ENCODE data around the gene PLPPR1. TPM values are rescaled to one million over a fixed set of nuclear protein-coding genes. Genes with fewer than 3 reads are reported as not detected.
"Not testable (repeated sequence)": the region's sequence is repeated elsewhere in the genome, so short reads cannot be mapped to it uniquely, and the experiment has no call there.

PLPPR1 gene
- total RNA-seq, 1 donor from 2014 or later, result not detected

DNA sequence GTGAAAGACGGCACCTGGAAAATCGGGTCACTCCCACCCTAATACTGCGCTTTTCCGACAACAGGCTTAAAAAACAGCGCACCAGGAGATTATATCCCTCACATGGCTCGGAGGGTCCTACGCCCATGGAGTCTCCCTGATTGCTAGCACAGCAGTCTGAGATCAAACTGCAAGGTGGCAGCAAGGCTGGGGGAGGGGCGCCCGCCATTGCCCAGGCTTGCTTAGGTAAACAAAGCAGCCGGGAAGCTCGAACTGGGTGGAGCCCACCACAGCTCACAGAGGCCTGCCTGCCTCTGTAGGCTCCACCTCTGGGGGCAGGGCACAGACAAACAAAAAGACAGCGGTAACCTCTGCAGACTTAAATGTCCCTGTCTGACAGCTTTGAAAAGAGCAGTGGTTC lies 262.5 kb downstream of the PLPPR1 start:
- not testable (repeated sequence) for DNase-seq (ENCODE audit: low read depth)

GRCh38 chr9:101299901-101300300 lies 271.4 kb downstream of the PLPPR1 start:
- DNase-seq (ENCODE audit: low read depth), result no peak

- DNase-seq (ENCODE audit: low read depth), result no peak
These were observed 278.5 kb downstream of the PLPPR1 start for GRCh38 chr9:101307051-101307450.

GRCh38 chr9:101307524-101308213 lies 279.1 kb downstream of the PLPPR1 start:
- DNase-seq (ENCODE audit: low read depth), result no peak

- no peak for DNase-seq (ENCODE audit: low read depth)
These were observed 280.6 kb downstream of the PLPPR1 start for GRCh38 chr9:101309139-101309538.

- no peak for DNase-seq (ENCODE audit: low read depth)
These were observed 282.7 kb downstream of the PLPPR1 start for GRCh38 chr9:101311191-101311590.

GRCh38 chr9:101311758-101312420 lies 283.4 kb downstream of the PLPPR1 start:
- peak; percentile 79 for DNase-seq (ENCODE audit: low read depth)

DNA sequence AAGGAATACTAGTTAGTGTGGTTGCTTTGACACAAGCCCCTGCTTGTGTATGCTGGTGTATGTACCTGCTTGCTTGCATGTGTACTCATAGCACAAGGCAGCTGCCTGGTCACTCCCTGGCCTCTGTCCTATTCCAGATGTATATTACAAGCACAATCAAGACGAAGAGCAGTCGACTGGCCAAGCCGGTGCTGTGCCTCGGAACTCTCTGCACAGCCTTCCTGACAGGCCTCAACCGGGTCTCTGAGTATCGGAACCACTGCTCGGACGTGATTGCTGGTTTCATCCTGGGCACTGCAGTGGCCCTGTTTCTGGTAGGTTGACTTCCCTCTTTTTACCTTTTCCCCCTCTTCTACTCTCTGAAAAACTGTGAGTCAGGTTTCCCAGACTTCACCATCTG lies 284.1 kb downstream of the PLPPR1 start:
- no peak for DNase-seq (ENCODE audit: low read depth)

DNA sequence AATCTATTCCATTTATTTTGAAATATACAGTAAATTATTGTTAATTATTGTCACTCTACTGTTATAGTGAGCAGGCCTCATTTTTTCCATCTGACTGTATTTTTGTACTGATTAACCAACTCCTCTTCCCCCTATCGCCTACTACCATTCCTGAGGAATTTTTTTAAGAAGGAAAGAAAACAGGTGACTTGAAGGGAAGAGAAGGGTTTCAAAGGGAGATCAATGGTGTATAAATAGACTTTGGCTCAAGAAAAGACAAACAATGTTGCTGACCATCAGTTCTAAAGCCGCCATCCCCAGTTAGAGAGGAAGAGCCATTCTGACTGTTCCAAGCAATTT lies 286.6 kb downstream of the PLPPR1 start:
- DNase-seq (ENCODE audit: low read depth), result no peak

GRCh38 chr9:101317735-101318134 lies 289.2 kb downstream of the PLPPR1 start:
- no peak for DNase-seq (ENCODE audit: low read depth)

GRCh38 chr9:101323129-101323528 lies 294.6 kb downstream of the PLPPR1 start:
- no peak for DNase-seq (ENCODE audit: low read depth)

GRCh38 chr9:101324245-101324804 lies 295.8 kb downstream of the PLPPR1 start:
- DNase-seq (ENCODE audit: low read depth), result no peak

- no peak for DNase-seq (ENCODE audit: low read depth)
These were observed 296.5 kb downstream of the PLPPR1 start for GRCh38 chr9:101325053-101325452.

- DNase-seq (ENCODE audit: low read depth), result no peak
These were observed 297.5 kb downstream of the PLPPR1 start for GRCh38 chr9:101326035-101326434.

DNA sequence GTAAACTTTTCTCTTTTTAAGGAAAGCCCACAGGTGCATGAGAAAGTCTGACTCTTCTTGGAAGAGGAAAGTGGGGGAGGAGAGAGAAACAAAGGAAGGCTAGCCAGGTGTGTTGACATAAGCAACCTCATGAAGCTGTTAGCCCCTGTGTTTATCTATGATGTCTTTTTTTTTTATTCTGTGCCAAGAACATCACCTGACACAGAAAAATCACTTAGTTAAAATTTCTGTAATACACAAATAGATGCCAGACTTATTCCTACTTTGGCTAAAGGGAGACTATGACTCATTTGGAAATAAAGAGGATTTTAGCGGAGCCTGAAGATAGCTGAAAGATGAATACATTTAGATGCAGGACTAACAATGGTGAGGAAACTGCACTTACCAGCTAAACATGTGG lies 298.0 kb downstream of the PLPPR1 start:
- no peak for DNase-seq (ENCODE audit: low read depth)

DNA sequence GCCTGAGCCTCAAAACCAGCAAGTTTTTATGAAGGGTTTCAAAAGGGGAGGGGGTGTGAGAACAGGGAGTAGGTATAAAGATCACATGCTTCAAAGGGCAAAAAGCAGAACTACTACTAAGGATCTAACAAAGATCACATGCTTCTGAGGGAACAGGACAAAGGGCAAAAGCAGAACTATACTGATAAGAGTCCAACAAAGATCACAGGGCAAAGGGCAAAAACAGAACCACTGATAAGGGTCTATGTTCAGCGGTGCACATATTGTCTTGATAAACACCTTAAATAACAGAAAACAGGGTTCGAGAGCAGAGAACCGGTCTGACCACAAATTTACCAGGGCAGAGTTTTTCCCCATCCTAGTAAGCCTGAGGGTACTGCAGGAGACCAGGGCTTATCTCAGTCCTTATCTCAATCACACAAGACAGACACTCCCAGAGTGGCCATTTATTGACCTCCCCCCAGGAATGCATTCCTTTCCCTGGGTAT lies 298.9 kb downstream of the PLPPR1 start:
- DNase-seq (ENCODE audit: low read depth), result not testable (repeated sequence)

- DNase-seq (ENCODE audit: low read depth), result no peak
These were observed 303.8 kb downstream of the PLPPR1 start for GRCh38 chr9:101332362-101332761.

- no peak for DNase-seq (ENCODE audit: low read depth)
These were observed 305.0 kb downstream of the PLPPR1 start for GRCh38 chr9:101333490-101333889.

GRCh38 chr9:101333926-101334702 lies 305.6 kb downstream of the PLPPR1 start:
- no peak for DNase-seq (ENCODE audit: low read depth)

DNA sequence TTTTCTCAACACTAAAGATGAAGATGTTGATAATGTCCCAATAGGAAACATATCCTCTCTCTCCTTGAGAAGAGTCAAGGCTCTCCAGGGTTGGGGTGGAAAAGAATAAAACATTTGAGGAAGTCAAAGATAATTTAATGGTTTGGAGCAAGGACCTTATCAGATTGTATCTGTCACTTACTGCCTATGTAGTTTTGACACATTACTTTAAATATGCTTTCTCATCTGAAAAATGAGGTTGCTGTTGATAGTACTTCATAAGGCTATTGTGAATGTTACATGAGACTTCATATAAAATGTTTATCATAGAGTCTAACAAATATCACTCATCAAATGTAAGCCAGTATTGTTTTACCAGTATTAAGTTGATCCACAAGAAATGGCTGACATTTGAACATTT lies 307.6 kb downstream of the PLPPR1 start:
- no peak for DNase-seq (ENCODE audit: low read depth)

GRCh38 chr9:101337237-101337636 lies 308.7 kb downstream of the PLPPR1 start:
- no peak for DNase-seq (ENCODE audit: low read depth)

- DNase-seq (ENCODE audit: low read depth), result no peak
These were observed 313.4 kb downstream of the PLPPR1 start for GRCh38 chr9:101341958-101342357.
